22Rv1 (cell line): ENCODE measurements around the gene TPST2.

Experiments
- ZFX ChIP-seq: fragments of 450-650 bp; IDR thresholded peaks from 2 replicates; pipeline ENCODE4 v1.6.1; 2017; ENCODE audit warnings: antibody characterized with exemption, borderline replicate concordance
- TF ChIP-seq, protein P1 (sequence below): fragments of 450-650 bp; IDR thresholded peaks from 2 replicates; pipeline ENCODE4 v1.5.1; 2017; ENCODE audit warnings: mild to moderate bottlenecking

DNA sequence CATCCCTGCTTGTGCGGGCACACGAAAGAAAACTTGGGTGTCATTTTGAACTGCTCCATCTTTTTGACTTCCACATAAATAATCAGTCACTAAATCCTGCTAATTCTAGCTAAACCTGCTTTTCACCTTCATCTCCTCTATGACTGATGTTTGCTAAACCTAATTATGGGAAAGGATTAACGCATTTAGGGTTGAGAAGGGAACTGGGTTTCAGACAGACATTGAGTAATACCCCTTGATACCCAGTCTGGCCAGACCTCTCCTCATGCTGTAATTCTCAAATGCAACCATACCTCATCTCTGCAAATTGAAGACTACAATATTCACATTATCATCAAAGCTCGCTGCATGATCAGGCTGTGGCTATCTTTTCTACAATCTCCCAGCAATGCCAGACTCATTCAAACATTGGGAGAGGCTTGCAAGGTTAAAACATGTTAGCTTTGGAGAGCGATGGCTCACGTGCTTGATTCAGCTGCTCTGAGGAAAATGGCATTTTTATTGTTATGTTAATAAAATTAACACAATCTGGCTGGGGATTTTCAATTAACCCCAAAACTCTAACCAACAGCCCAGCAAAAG, 108.7 kb downstream of the TPST2 start:
- TF ChIP-seq, protein P1, sequence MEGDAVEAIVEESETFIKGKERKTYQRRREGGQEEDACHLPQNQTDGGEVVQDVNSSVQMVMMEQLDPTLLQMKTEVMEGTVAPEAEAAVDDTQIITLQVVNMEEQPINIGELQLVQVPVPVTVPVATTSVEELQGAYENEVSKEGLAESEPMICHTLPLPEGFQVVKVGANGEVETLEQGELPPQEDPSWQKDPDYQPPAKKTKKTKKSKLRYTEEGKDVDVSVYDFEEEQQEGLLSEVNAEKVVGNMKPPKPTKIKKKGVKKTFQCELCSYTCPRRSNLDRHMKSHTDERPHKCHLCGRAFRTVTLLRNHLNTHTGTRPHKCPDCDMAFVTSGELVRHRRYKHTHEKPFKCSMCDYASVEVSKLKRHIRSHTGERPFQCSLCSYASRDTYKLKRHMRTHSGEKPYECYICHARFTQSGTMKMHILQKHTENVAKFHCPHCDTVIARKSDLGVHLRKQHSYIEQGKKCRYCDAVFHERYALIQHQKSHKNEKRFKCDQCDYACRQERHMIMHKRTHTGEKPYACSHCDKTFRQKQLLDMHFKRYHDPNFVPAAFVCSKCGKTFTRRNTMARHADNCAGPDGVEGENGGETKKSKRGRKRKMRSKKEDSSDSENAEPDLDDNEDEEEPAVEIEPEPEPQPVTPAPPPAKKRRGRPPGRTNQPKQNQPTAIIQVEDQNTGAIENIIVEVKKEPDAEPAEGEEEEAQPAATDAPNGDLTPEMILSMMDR = no peak
- no peak for TF ChIP-seq ZFX
